ENCODE results near the gene KRTAP10-6.

GRCh38 chr21:44603109-44603875 lies 11.0 kb upstream of the KRTAP10-6 start:
- TF ChIP-seq EZH2 (IDR thresholded peaks at IDR 0.05; ENCODE audit: borderline replicate concordance, low read depth, low read length, poor library complexity, severe bottlenecking) (no peak), CTCF (conservative IDR thresholded peaks at IDR 0.05; ENCODE audit: low read depth, low read length) (no peak)
